Lung (tissue), 12 donors: ENCODE results near the gene LYRM7. TPM values are rescaled to one million over a fixed set of nuclear protein-coding genes. Genes with fewer than 3 reads are reported as not detected.

Experiments used
- ATAC-seq: fragments of 200-7000 bp; cut with Tn5 transposase; one replicate; pipeline ENCODE4 v1.9.1; 2020; ENCODE audit warnings: moderate number of reproducible peaks; ENCODE audit not compliant: insufficient read depth, low FRiP score
- DNase-seq, 3 donors: peaks; one replicate each; pipeline ENCODE4 v3.0.0-alpha.2; 2013 to 2017
- H3K27ac ChIP-seq, 2 donors: one replicate each; pipeline ENCODE4 v1.5.1; 2013; ENCODE audit warnings: mild to moderate bottlenecking in 2 of 2, moderate library complexity in 2 of 2, control low read depth in 1 of 2, inconsistent platforms in 1 of 2, low read depth in 1 of 2, low read length in 1 of 2
- H3K27me3 ChIP-seq, 3 donors: one replicate each; pipeline ENCODE4 v1.5.1; 2013; ENCODE audit warnings: low read length in 2 of 3; ENCODE audit not compliant: control insufficient read depth in 3 of 3, insufficient read depth in 3 of 3
- H3K36me3 ChIP-seq, 4 donors: one replicate each; pipeline ENCODE4 v1.5.1; 2013; ENCODE audit warnings: low read length in 4 of 4, mild to moderate bottlenecking in 1 of 4, moderate library complexity in 1 of 4; ENCODE audit not compliant: control insufficient read depth in 4 of 4, insufficient read depth in 4 of 4
- H3K4me1 ChIP-seq, 5 donors: one replicate each; pipeline ENCODE4 v1.5.1; 2013; ENCODE audit warnings: low read length in 5 of 5, mild to moderate bottlenecking in 2 of 5, moderate library complexity in 1 of 5; ENCODE audit not compliant: control insufficient read depth in 5 of 5, insufficient read depth in 5 of 5
- H3K4me3 ChIP-seq: one replicate; pipeline ENCODE4 v1.5.1; 2013; ENCODE audit warnings: mild to moderate bottlenecking, control low read depth, moderate library complexity
- H3K9ac ChIP-seq, 2 donors: one replicate each; pipeline ENCODE4 v1.5.1; 2013; ENCODE audit warnings: low read length in 2 of 2, control low read depth in 1 of 2; ENCODE audit not compliant: insufficient read depth in 1 of 2
- H3K9me3 ChIP-seq, 4 donors: one replicate each; pipeline ENCODE4 v1.5.1; 2013; ENCODE audit warnings: low read length in 3 of 4, mild to moderate bottlenecking in 1 of 4, moderate library complexity in 1 of 4; ENCODE audit not compliant: control insufficient read depth in 4 of 4, insufficient read depth in 3 of 4
- CTCF ChIP-seq: IDR thresholded peaks from 2 replicates; pipeline ENCODE4 v1.5.1; 2012; ENCODE audit warnings: mild to moderate bottlenecking; ENCODE audit errors: control extremely low read depth, extremely low read depth
- WGBS, 2 donors: extraction: QIAGEN DNeasy Blood & Tissue Kit; methylation state at CpG; one replicate each; pipeline ENCODE4 v1.1.7; 2013; 5-methylcytosine and 5-hydroxymethylcytosine counted together
- polyA plus RNA-seq, 2 donors: library from polyadenylated mRNA; stranded (reverse); fragments of 200-250 nt; gene quantifications; one replicate each; pipeline ENCODE4 v1.2.1, GENCODE V29; 2013
- total RNA-seq, 2 donors: library from RNA; depleted of rRNA in 1 of 2; stranded (reverse); fragments of >200 nt in 1 of 2; gene quantifications; one replicate each; pipeline ENCODE4 v1.2.1, GENCODE V29; 2014 to 2021
- donor health status: control.
- donor health status: control.
- donor health status: Bipolar disorder and iron deficiency.
- donor health status: healthy.
- donor health status: DM: yes; HTN: yes; CAD: no.

Gene LYRM7
- total and polyA plus RNA-seq, 4 donors = 3.1 to 10.9 (median 4.6) TPM

GRCh38 chr5:131171276-131171810 lies 599 bp downstream of the LYRM7 start:
- Histone ChIP-seq H3K4me3 (peak overlapping the region; percentile 48), H3K4me1 (peaks cover 0 to 13% (median 2%) of the 10 kb centered on the region in 5 donors), H3K9ac (peak overlapping the region; percentile 37 to 91), H3K27ac (peak overlapping the region; percentile 44 to 89), H3K9me3 (no peaks in the 10 kb centered on the region), H3K27me3 (no peaks in the 10 kb centered on the region), H3K36me3 (no peaks in the 10 kb centered on the region)
- ATAC-seq (no peak), DNase-seq (peak in 2 of 3 donors; percentile 6 to 13)
- no peak for TF ChIP-seq CTCF
- WGBS, 2 donors = 3% methylated on average over 11 of the region's 11 CpGs

- H3K36me3 ChIP-seq = peaks cover 0 to 5% (median 2%) of the 10 kb centered on the region in 4 donors
- H3K9ac ChIP-seq = no peak overlapping the region
- no peaks in the 10 kb centered on the region for H3K27me3 ChIP-seq
- peaks cover 0 to 2% (median 0%) of the 10 kb centered on the region in 5 donors for H3K4me1 ChIP-seq
- DNase-seq (no peak), ATAC-seq (no peak)
- H3K4me3 ChIP-seq = no peak overlapping the region
- no peak for TF ChIP-seq CTCF
- H3K27ac ChIP-seq = no peak overlapping the region
- no peaks in the 10 kb centered on the region for H3K9me3 ChIP-seq
These were observed 9.7 kb downstream of the LYRM7 start for GRCh38 chr5:131180407-131180806.

- H3K27ac ChIP-seq = no peak overlapping the region
- H3K4me3 ChIP-seq = no peak overlapping the region
- ATAC-seq (no peak), DNase-seq (no peak)
- TF ChIP-seq CTCF = no peak
- H3K36me3 ChIP-seq = peaks cover 1 to 5% (median 3%) of the 10 kb centered on the region in 4 donors
- H3K27me3 ChIP-seq = no peaks in the 10 kb centered on the region
- H3K4me1 ChIP-seq = no peaks in the 10 kb centered on the region
- H3K9me3 ChIP-seq = no peaks in the 10 kb centered on the region
- H3K9ac ChIP-seq = no peak overlapping the region
These were observed 12.1 kb downstream of the LYRM7 start for GRCh38 chr5:131182839-131183238.

GRCh38 chr5:131185523-131186104 lies 14.9 kb downstream of the LYRM7 start:
- no peak overlapping the region for H3K27ac ChIP-seq
- peaks cover 3 to 6% (median 4%) of the 10 kb centered on the region in 4 donors for H3K36me3 ChIP-seq
- H3K27me3 ChIP-seq = no peaks in the 10 kb centered on the region
- DNase-seq (no peak), ATAC-seq (no peak)
- H3K9ac ChIP-seq = no peak overlapping the region
- TF ChIP-seq CTCF = no peak
- H3K4me1 ChIP-seq = no peaks in the 10 kb centered on the region
- no peak overlapping the region for H3K4me3 ChIP-seq
- no peaks in the 10 kb centered on the region for H3K9me3 ChIP-seq
